ENCODE results near the gene PTPA.

DNA sequence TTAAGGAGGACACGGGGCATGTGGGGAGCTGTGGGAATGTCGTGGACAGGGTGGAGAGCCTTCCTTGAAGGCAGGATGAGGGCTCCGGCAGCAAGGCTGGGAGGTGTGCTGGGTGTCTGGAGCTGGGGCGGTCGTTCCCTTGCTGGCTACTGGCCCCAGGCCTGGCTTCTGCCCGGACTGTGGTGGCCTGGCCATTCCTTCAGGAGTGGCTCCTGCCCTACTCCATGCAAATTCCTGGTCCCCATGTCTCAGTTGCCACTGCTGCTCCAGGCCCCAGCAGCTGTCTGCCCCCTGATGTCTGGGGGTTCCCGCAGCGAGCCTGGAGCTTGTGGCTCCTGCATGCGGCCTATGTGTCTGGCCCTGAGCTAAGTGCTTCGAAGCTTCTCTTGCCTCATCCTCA is 44.9 kb downstream of the PTPA start:
- TF ChIP-seq GATA2 (IDR thresholded peaks at IDR 0.05; ENCODE audit: low read depth, low read length) (no peak), GATA3 (IDR thresholded peaks at IDR 0.05; ENCODE audit: low read depth, low read length) (no peak)
